Midbrain (tissue), 1 donor: ENCODE data around the gene TSPAN31.
A peak's percentile ranks its signal among the peaks of the same experiment; 100 is the strongest.
"Not testable (repeated sequence)": the region's sequence is repeated elsewhere in the genome, so short reads cannot be mapped to it uniquely, and the experiment has no call there.

ENCODE experiments used
- DNase-seq: peaks from one replicate; lab custom pipeline; 2025; lab: John Stamatoyannopoulos, UW

TSPAN31 gene

DNA sequence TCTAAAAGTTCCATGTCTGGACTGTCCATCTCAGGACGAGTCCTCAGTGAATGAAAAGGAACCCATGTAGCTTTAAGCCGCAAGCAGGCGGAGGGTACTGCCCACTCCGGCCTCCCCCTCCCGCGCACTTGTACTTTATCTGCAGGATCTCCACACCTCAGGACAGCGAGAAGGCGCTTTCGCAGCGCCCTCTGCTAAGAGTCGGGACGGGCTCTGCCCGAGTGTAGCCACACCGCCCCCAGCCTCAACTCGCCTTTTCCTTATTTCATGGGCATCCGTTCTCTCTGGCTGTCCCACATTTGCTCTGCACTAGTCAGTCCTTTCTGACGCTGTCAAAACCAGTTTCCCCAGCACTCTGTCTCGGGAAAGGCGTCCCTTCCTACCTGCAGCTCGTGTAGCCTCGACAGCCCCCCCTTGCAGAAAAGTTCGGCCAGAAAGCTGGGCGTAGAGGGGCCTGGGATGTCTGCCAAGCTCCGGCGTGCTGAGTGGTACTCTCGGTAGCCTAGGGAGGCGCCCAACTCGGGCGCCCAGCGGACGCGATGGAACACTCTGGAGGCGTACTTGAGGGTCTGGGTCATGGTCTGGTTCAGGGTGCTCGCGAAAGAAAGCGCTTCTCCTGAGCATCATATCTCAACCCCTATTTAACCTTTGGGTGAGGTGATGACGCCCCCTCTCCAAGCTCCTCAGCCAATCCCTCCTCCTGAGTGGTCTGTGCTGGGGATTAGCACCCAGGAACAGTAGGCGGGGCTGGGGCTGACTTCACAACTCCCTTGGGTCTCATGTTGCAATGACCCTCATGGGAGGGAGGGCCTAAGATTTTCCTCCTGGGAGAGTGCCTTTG lies 21.8 kb downstream of the TSPAN31 start, which contains the start of gene CYP27B1:
CYP27B1 (minus strand) TSS at position 615 of the 841 bp plus-strand sequence; CDS start at position 578, 37 bp downstream.
- DNase-seq: no peak

DNA sequence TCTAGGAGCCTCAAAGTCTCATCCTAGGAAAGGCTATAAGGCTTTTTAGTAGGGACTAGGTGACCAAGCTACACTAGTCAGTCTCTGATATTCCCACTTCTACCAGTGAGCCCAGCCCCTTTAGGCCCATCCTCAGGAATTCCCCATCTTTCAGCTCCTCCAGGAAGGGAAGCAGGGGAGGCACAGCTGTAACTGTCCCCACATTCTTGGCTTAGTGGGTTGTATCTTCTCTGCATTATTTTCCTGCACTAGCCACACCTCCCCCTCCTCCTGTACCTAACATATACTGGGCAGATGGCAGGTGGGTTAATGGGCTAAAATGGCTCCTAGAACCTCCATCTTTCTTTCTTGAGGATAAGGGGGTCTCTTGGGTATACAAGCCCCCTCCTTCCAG lies 22.5 kb downstream of the TSPAN31 start:
- DNase-seq: no peak

DNA sequence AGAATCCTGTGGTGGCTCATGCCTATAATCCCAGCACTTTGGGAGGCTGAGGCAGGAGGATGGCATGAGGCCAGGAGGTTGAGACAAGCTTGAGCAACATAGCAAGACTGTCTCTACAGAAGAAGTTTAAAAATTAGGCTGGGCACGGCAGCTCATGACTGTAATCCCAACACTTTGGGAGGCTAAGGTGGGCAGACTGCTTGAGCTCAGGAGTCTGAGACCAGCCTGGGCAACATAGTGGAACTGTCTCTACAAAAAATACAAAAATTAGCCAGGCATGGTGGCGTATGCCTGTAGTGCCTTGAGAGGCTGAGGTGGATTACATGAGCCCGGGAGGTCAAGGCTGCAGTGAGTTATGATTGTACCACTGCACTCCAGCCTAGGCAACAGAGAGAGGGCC lies 23.0 kb downstream of the TSPAN31 start:
- DNase-seq: no peak

DNA sequence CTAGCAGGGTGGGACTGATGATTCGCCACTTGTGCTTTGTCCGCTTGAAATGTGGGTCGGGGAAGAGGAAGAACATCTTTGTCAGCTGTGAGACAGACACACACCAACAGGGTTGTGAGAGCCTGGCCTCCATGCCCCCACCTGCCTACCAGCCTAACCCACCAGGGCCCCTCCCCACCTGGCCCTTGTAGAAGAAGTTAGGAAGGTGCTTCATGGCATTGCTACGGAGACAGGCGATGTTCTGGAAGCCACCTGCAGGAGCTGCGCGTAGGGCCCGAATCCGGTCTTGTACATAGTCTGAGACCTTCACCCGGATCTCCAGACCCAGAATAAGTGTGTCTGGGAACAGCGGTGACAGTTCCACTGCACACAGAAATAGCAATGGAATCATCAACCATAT lies 24.8 kb downstream of the TSPAN31 start:
- no peak for DNase-seq

DNA sequence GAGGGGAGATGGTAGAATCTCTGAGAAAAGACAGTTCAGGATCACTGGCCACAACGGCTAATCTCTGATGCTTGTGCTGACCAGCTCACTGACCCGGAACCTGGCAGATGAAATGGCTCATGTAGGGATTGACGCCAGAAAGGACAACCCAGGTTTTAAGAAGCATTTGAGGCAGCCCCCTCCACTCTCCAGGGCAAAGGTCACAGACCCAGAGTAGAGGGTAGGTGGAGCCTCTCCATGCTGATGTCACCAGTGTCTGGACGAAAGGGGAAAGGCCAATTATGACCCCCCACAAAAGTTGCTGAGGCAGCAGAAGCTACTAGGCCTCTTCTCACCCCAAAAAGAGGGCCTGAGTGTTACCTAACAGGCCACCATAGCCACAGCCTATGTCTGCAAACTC lies 25.9 kb downstream of the TSPAN31 start:
- no peak for DNase-seq

DNA sequence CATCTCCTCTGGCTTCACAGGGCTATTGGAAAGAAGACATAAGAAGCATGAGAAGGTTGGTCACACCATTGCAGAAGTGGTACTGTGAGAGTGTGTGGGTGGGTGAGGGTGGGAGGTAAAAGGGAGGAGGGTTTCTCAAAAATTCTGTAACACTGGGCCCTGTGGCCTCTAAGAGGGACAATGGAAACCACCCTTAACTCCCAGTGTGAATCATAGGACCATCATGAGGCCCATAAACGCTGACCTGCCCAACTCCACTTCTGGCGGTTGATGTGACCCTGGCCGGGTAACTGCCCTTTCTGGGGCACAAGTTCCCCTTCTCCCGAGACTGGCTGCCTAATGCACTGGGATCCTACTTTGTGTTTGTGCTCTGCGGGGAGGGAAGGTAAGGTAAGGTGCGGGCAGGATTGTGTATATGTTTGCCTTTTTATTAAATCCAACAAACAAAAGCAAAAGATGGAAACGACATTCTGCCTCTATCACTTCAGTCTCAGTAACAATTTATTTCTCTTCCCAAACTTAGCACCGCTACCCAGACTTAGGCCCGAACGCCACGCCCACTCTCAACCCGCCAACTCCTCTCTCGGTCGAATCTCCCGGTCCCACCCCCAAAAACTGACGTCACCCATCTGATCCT lies 26.5 kb downstream of the TSPAN31 start:
- DNase-seq: no peak

DNA sequence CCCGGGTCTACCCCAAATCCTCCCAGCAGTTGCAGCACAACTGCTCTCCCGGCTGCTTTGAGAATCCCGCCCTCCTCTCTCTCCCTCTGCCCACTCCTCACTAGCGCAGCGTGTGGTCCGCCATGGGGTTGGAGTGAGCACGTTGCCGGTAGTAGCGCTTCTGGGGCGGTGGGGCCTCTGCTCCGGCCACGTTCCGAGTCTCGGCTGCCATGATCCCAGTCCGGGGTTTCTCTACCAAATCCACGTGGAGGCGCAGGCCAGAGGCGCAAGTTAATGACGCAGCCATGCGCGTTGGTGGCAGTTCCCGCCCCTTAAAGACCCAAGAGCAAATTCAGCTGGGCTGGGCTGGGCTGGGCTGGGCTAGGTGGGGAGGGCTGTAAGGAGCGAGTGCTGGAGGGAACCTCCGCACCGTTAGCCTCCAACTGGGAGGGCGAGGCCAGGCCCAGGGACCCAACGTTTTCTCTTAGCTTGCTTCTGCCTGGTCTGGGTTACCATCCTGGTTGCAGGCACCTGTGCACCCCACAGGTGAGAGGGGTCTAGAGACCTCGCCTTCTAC lies 27.1 kb downstream of the TSPAN31 start, which contains the start of gene METTL1:
METTL1 (minus strand) TSS at position 233 of the 556 bp plus-strand sequence; CDS start at position 211, 22 bp downstream.
- DNase-seq: peak; percentile 95

DNA sequence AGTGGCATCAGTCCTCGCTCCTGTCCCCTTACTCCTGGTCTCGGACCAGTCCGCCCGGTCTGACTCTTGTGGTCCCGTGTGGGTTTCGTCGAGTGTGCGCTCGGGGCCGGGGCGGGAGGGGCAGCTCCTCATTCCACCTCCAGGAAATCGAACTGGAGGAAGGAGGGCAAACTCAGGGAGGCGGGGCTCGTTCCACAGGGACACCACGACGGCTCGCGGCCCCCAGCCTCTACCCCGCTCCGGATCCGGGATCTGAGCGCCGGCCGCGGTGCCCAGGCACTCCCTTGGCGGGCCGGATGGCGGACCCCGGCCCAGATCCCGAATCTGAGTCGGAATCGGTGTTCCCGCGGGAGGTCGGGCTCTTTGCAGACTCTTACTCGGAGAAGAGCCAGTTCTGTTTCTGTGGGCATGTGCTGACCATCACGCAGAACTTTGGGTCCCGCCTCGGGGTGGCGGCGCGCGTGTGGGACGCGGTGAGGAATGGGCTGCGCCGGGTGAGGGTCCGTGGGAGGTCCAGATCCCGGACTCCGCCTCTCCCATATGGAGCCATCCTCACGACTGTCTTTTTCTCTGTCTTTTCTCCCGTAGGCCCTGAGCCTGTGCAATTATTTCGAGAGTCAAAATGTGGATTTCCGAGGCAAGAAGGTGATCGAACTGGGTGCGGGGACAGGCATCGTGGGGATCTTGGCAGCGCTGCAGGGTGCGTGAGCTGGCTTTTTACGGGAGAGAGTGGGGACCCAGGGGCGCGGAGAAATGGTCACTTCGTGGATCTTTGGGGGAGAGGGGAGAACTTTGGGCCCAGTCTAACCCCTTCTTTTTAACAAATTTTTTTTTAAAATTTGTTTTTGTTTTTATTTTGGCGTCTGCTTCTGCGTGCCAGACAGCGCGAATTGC lies 27.8 kb downstream of the TSPAN31 start, which contains the start of gene EEF1AKMT3:
EEF1AKMT3 (plus strand) TSS at position 186 of the 894 bp plus-strand sequence; CDS start at position 297, 111 bp downstream.
- DNase-seq: peak; percentile 54

DNA sequence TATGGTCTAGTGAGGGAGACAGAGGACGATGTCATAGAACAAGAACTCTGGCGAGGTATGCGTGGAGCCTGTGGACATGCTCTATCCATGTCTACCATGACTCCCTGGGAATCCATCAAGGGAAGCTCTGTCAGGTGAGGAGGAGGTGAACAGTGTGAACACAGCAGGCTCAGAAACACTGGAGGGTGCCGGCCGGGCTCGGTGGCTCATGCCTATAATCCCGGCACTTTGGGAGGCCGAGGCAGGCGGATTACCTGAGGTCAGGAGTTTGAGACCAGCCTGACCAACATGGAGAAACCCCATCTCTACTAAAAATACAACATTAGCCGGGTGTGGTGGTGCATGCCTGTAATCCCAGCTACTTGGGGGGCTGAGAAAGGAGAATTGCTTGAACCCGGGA lies 29.8 kb downstream of the TSPAN31 start:
- not testable (repeated sequence) for DNase-seq

DNA sequence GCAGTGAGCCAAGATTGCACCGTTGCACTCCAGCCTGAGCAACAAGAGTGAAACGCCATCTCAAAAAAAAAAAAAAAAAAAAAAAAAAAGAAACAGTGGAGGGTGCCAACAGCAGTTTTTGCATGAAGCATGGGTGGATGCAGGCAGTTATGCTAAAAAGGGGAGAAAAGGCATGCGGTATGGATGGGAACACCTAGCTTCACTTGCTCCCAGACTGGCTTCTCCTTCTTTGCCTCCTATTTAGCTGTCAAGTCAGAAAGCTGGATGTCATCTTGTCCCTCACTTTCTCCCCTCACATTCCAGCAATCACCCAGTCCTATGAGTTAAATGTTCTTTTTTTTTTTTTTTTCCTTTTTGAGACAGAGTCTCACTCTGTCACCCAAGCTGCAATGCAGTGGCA lies 30.2 kb downstream of the TSPAN31 start:
- DNase-seq: no peak

DNA sequence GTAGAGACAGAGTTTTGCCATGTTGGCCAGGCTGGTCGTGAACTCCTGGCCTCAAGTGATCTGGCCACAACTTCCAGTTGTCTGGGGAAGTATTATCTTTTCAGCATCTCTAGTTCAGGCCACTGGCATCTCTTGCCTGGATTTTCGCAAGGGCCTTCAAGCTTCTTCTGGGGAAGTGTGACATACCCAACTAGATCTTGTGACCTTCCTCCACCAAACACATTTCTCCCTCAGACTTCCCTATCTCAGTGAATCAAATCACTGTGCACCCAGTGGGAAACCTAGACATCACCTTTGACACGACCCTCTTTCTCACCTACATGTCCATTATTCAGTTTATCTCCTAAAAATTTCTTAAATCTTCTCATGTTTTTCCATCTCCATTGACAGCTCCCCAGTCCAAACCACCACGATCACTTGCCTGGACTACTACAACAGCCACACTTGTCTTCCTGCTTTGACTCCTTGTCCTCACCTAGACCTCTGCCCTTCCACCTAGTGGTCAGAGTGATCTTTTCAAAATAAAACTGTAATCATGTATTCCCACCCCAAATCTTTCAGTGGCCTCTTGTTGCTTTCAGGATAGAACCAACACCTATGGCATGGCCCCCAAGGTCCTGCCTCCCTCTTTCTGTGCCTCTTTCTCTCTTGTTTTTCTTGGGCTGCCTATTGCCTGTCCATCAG lies 30.9 kb downstream of the TSPAN31 start:
- no peak for DNase-seq

DNA sequence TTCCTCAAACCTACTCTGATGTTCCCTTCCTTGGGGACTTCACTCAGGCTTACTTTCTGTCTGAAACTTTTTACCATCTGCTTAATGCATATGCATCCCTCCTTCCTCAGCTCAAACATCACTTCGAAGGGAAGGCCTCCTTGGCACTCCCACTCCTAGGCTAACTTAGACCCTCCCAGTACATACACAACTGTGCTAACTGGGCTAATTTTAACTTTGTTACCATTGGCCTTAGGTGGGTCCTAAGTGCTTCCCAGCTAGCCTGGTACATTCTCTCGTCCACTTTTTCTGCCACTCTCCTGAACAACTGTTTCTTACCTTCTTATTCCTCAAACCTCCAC lies 31.4 kb downstream of the TSPAN31 start:
- DNase-seq: no peak

DNA sequence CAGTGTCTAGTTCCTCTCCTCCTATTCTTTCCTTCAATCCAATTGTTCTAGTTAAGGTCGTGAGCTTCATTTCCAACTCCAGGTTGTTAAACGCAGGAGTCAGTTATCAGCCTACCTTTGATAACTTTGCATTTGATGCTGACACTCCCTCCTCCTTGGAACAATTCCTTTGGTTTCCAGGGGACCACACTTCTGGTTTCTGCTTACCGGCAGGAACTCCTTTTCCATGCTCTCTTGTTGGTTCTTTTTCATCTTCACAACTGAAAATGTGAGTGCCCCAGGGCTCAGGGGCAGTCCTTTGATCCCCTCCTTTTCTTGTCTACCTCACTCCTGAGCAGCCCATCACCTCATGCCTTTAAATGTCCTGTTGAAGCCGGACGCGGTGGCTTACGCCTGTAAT lies 32.5 kb downstream of the TSPAN31 start:
- DNase-seq: no peak

DNA sequence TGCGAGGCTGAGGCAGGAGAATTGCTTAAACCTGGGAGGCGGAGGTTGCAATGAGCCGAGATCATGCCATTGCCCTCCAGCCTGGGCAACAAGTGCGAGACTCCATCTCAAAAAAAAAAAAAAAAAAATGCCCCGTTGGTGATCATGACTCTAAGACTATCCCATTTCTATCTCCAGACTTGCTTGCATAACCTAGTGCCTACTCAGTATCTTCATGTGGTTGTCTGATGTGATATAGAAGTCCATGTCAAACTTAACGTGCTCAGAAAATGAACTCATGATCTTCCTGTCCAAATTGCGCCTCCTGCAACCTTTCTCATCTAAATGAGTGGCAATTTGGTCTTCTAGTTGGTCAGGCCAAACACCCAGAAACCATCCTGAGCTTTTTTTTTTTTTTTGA lies 33.1 kb downstream of the TSPAN31 start:
- no peak for DNase-seq

DNA sequence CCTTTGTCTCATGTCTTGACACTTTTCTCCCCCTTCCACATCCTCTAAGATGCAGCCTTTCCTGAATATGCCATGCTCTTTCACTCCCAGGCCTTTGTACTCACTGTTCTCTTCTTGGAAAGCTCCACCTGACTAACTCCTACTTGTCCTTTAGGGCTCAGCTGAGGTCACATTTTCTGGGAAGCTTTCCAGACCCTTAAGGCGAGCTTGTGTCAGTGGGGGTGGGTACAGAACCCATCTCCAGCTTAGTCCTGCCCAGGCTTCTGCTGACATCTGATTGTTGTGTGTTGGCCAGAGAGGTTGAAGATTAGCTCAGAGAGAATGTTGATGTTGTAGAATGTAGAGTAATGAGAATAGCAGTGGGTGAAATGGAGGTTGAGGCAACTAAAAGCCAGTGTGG lies 34.9 kb downstream of the TSPAN31 start:
- no peak for DNase-seq

DNA sequence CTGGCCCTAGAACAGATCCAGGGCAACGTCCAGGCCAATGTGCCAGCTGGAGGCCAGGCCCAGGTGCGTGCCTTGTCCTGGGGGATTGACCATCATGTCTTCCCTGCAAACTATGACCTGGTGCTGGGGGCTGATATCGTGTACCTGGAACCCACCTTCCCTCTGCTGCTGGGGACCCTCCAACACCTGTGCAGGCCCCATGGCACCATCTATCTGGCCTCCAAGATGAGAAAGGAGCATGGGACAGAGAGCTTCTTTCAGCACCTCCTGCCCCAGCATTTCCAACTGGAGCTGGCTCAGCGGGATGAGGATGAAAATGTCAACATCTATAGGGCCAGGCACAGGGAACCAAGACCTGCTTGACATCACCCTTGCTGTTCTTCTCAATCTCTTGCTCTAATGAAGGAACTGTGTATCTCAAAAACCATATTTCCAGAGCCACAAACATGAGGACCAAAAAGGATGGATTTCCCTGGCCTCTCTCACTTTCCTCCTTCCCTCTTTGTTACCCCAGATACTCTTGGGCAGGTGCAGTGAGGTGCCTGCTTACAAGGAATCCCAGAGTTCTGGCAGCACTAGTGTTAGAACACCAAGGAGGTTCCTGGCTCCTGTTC lies 35.6 kb downstream of the TSPAN31 start:
- DNase-seq: no peak

DNA sequence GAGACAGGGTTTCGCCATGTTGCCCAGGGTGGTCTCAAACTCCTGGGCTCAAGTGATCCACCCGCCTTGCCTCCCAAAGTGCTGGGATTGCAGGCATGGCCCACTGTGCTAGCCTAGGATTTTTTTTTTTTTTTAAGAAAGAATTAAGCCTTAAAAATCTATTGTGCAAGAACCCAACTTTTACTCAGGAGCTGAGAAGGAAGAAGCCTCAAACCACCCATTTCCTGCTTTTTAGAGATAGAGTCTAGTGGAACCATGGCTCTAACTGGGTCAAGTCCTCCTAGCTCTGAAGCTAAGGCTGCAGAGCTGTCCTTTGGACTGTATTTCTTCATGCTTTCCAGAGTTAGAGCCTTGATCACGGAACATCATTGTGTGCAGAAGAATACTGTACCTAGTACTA lies 36.4 kb downstream of the TSPAN31 start:
- DNase-seq: no peak

DNA sequence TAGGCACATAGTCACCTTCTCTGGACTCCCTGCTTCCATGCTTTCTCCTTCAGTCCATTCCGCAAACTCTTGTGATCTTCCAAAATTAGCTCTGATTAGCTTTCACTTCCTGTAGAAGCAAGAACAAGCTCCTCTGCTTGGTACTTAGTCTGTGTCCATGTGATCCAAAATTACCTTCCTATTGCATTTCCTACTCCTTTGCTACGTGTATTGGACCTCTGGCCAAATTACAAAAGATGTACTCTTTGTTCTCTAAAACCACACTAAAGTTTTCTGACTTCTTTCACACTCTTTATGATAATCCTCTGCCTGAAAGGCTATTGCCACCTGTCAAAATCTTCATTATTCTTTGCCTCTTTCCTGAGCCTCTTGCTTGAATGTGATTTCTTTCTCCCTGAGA lies 37.0 kb downstream of the TSPAN31 start:
- DNase-seq: no peak

DNA sequence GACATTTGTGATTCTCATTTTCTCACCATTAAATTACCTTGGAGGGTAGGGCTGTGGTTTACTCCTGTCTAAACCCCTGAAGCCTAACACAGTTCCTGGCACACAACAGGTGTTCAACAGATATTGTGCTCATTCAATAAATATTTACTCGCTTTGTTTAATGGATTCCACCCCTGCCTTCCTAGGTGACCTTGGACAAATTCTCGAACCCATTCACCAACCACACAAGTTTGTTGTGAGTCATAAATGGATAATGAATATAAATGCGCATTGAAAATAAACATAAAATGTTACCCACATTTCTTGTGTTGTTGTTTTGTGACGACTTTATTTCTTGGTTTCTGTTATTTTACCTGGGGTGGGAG lies 37.4 kb downstream of the TSPAN31 start:
- no peak for DNase-seq

DNA sequence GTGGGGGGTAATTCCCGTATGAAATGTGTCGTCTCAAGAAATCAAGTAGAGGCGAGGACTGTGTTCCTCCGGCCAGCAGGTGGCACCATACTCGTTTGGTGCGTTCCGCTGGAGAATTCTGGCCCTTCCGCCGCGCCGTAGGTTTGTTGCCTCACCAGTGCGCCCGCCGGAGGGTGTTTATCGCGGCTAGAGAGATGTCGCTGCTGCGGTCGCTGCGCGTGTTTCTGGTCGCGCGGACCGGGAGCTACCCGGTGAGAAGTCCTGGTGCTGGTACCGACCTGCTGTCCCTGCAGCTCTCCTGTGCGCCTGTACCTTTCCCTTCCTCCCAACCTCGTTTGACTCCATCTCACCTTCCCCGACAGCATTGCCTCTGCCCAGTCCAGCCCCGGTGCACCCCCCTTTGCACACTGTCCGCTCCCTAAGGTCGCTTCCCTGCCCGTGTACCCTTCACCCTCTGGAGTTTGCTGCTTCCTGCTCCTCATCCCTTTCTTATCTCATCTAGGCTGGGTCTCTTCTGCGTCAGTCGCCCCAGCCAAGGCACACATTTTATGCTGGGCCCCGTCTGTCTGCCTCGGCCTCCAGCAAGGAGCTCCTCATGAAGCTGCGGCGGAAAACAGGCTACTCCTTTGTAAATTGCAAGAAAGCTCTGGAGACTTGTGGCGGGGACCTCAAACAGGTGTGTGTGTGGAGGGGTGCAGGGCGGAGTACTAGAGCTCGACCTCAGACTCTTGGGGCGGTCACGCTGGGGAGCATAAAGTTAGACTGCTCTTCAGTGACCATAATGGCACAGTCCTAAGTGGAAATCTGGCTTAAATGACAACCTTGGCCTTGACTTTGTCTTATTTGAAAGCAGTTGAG lies 38.0 kb downstream of the TSPAN31 start, which contains the start of gene TSFM:
TSFM (plus strand) TSS at position 180 of the 858 bp plus-strand sequence; CDS start at position 195, 15 bp downstream.
- DNase-seq: peak; percentile 96
